ENCODE results near the gene CPT1B. TPM values are rescaled to one million over a fixed set of nuclear protein-coding genes. Genes with fewer than 3 reads are reported as not detected.

The CPT1B gene
- polyA plus RNA-seq, 3 donors, result 0.18 to 66.9 TPM; not detected in 1

- Histone ChIP-seq H2AFZ (ENCODE audit: insufficient read depth, low read depth, low read length, poor library complexity, severe bottlenecking) (no peak overlapping the region), H3K4me3 (replicated peaks in 1 of 3; ENCODE audit: low read depth in 2 of 3, low read length in 3 of 3) (no peak overlapping the region), H4K20me1 (ENCODE audit: insufficient read depth, low read length) (no peaks in the 10 kb centered on the region), H3K4me1 (ENCODE audit: control insufficient read depth in 1 of 2, insufficient read depth in 2 of 2, low read length in 2 of 2) (peaks cover 18 to 41% of the 10 kb centered on the region in 2 donors), H3K27me3 (ENCODE audit: control insufficient read depth in 2 of 2, insufficient read depth in 2 of 2, low read length in 2 of 2) (no peaks in the 10 kb centered on the region), H3K27ac (ENCODE audit: low read depth in 1 of 2, low read length in 2 of 2) (no peak overlapping the region), H3K36me3 (replicated peaks in 1 of 2; ENCODE audit: control insufficient read depth in 1 of 2, insufficient read depth in 2 of 2, low read length in 2 of 2) (no peaks in the 10 kb centered on the region), H3K4me2 (replicated peaks; ENCODE audit: extremely low read depth, low read length, poor library complexity, severe bottlenecking) (no peak overlapping the region), H3K79me2 (ENCODE audit: insufficient read depth, low read length) (peaks cover 7% of the 10 kb centered on the region), H3K9me3 (replicated peaks in 1 of 2; ENCODE audit: control insufficient read depth in 1 of 2, insufficient read depth in 1 of 2, low read length in 2 of 2) (no peaks in the 10 kb centered on the region), H3K9ac (ENCODE audit: insufficient read depth, low read length, poor library complexity, severe bottlenecking) (no peak overlapping the region)
- intact Hi-C loops (cut with micrococcal nuclease), result no loop called here
- Mint-ChIP-seq H3K27me3 (ENCODE audit: low read depth in 3 of 3) (peaks cover 3 to 21% (median 8%) of the 10 kb centered on the region in 3 donors), H3K27ac (no peak overlapping the region), H3K4me1 (peaks cover 16% of the 10 kb centered on the region), H3K9me3 (peaks cover 0 to 6% (median 0%) of the 10 kb centered on the region in 7 donors), H3K36me3 (peaks cover 3% of the 10 kb centered on the region in 2 donors), H3K4me3 (no peak overlapping the region)
- peak in 1 of 3 donors; percentile 1 for DNase-seq
- TF ChIP-seq, protein P1, sequence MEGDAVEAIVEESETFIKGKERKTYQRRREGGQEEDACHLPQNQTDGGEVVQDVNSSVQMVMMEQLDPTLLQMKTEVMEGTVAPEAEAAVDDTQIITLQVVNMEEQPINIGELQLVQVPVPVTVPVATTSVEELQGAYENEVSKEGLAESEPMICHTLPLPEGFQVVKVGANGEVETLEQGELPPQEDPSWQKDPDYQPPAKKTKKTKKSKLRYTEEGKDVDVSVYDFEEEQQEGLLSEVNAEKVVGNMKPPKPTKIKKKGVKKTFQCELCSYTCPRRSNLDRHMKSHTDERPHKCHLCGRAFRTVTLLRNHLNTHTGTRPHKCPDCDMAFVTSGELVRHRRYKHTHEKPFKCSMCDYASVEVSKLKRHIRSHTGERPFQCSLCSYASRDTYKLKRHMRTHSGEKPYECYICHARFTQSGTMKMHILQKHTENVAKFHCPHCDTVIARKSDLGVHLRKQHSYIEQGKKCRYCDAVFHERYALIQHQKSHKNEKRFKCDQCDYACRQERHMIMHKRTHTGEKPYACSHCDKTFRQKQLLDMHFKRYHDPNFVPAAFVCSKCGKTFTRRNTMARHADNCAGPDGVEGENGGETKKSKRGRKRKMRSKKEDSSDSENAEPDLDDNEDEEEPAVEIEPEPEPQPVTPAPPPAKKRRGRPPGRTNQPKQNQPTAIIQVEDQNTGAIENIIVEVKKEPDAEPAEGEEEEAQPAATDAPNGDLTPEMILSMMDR (IDR thresholded peaks at IDR 0.05), result no peak
- 97% methylated on average over 10 of the region's 11 CpGs for WGBS (ENCODE audit: insufficient coverage)
Measured at GRCh38 chr22:50551160-50551752, 27.0 kb downstream of the CPT1B start.

DNA sequence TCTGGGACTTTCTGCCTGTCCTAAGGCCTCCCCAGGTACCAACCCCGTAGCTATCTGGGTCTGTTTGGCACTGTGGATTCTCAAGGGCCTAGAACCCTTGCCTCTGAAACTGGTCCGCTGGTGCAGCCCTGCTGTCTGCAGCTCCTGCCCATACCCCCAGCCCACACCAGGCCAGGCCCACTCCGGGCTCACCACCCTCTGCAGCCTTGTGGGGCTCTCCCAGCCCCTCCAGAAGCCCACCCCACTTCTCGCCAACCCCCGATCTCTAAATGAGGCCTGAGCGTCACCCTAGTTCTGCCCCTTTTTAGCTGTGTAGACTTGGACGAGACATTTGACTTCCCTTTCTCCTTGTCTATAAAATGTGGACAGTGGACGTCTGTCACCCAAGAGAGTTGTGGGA is 27.8 kb downstream of the CPT1B start:
- Histone ChIP-seq H2AFZ (ENCODE audit: insufficient read depth, low read depth, low read length, poor library complexity, severe bottlenecking) (no peak overlapping the region), H3K4me2 (replicated peaks; ENCODE audit: extremely low read depth, low read length, poor library complexity, severe bottlenecking) (no peak overlapping the region), H3K27ac (ENCODE audit: low read depth in 1 of 2, low read length in 2 of 2) (no peak overlapping the region), H3K4me1 (ENCODE audit: control insufficient read depth in 1 of 2, insufficient read depth in 2 of 2, low read length in 2 of 2) (peaks cover 27 to 50% of the 10 kb centered on the region in 2 donors), H3K27me3 (ENCODE audit: control insufficient read depth in 2 of 2, insufficient read depth in 2 of 2, low read length in 2 of 2) (no peaks in the 10 kb centered on the region), H3K4me3 (replicated peaks in 1 of 3; ENCODE audit: low read depth in 2 of 3, low read length in 3 of 3) (no peak overlapping the region), H3K36me3 (replicated peaks in 1 of 2; ENCODE audit: control insufficient read depth in 1 of 2, insufficient read depth in 2 of 2, low read length in 2 of 2) (no peaks in the 10 kb centered on the region), H3K79me2 (ENCODE audit: insufficient read depth, low read length) (peaks cover 9% of the 10 kb centered on the region), H3K9me3 (replicated peaks in 1 of 2; ENCODE audit: control insufficient read depth in 1 of 2, insufficient read depth in 1 of 2, low read length in 2 of 2) (no peaks in the 10 kb centered on the region), H3K9ac (ENCODE audit: insufficient read depth, low read length, poor library complexity, severe bottlenecking) (no peak overlapping the region), H4K20me1 (ENCODE audit: insufficient read depth, low read length) (no peaks in the 10 kb centered on the region)
- peak in 1 of 3 donors; percentile 1 for DNase-seq
- intact Hi-C loops (cut with micrococcal nuclease), result no loop called here
- Mint-ChIP-seq H3K9me3 (peaks cover 0 to 6% (median 0%) of the 10 kb centered on the region in 7 donors), H3K4me3 (no peak overlapping the region), H3K36me3 (peaks cover 3% of the 10 kb centered on the region in 2 donors), H3K4me1 (peaks cover 24% of the 10 kb centered on the region), H3K27ac (no peak overlapping the region), H3K27me3 (ENCODE audit: low read depth in 3 of 3) (peaks cover 3 to 24% (median 8%) of the 10 kb centered on the region in 3 donors)
- TF ChIP-seq, protein P1 (IDR thresholded peaks at IDR 0.05), result no peak
- WGBS (ENCODE audit: insufficient coverage), result 93% methylated on average over 4 of the region's 8 CpGs

All from CD14-positive monocyte (primary cell).